OCI-LY7 (cell line): ENCODE data around the gene CLEC4D. TPM values are rescaled to one million over a fixed set of nuclear protein-coding genes. Genes with fewer than 3 reads are reported as not detected.

Source experiments
- BruUV-seq: library from RNA; stranded (reverse); fragments of 400-500 nt; replicated peaks from 2 replicates; lab custom pipeline; 2021; lab: Mats Ljungman, UMichigan
- CTCF ChIA-PET: fragments of 300-600 bp; sonication (Branson Sonifier 250); formaldehyde crosslinking; loops from one replicate; lab custom pipeline; 2022; ENCODE audit warnings: antibody characterized with exemption; ENCODE audit not compliant: unreplicated experiment; lab: Charles Lee
- POLR2A ChIA-PET: fragments of 300-600 bp; sonication (Branson Sonifier 250); formaldehyde crosslinking; loops from one replicate; lab custom pipeline; 2022; ENCODE audit warnings: antibody characterized with exemption; lab: Charles Lee
- DNase-seq: peaks from one replicate; pipeline ENCODE4 v3.0.0-alpha.2; 2015; ENCODE audit warnings: low spot score
- H2AFZ ChIP-seq: fragments of 200-600 bp; sonication (generic), shearing (Covaris generic); 2 replicates; pipeline ENCODE4 v1.6.1; 2014; ENCODE audit warnings: mild to moderate bottlenecking, antibody characterized with exemption, low read length, moderate library complexity
- H3K27ac ChIP-seq: fragments of 200-600 bp; sonication (generic); 2 replicates; pipeline ENCODE4 v1.5.1; 2014; ENCODE audit warnings: mixed run types, low read depth, mild to moderate bottlenecking, moderate library complexity, low read length, inconsistent platforms; ENCODE audit not compliant: poor library complexity, severe bottlenecking
- H3K36me3 ChIP-seq: fragments of 200-600 bp; sonication (generic); 2 replicates; pipeline ENCODE4 v1.6.1; 2014; ENCODE audit warnings: mild to moderate bottlenecking, antibody characterized with exemption, low read length, moderate library complexity, mixed read lengths; ENCODE audit not compliant: insufficient read depth
- H3K4me1 ChIP-seq: fragments of 200-600 bp; sonication (generic); 2 replicates; pipeline ENCODE4 v1.5.1; 2014; ENCODE audit warnings: mild to moderate bottlenecking, low read length; ENCODE audit not compliant: insufficient read depth, poor library complexity, severe bottlenecking
- H3K4me2 ChIP-seq: fragments of 200-600 bp; sonication (generic); 2 replicates; pipeline ENCODE4 v1.6.1; 2014; ENCODE audit warnings: mild to moderate bottlenecking, low read length
- H3K4me3 ChIP-seq: fragments of 200-600 bp; sonication (generic); 2 replicates; pipeline ENCODE4 v1.5.1; 2014; ENCODE audit warnings: mild to moderate bottlenecking, low read depth, low read length; ENCODE audit not compliant: poor library complexity, severe bottlenecking
- H3K79me2 ChIP-seq: fragments of 200-600 bp; sonication (generic); 2 replicates; pipeline ENCODE4 v1.6.1; 2016; ENCODE audit warnings: low read depth, mild to moderate bottlenecking, low read length, moderate library complexity, mixed read lengths; ENCODE audit not compliant: insufficient read depth
- H3K9me2 ChIP-seq: fragments of 200-600 bp; sonication (generic); 2 replicates; pipeline ENCODE4 v1.6.1; 2016; ENCODE audit warnings: mild to moderate bottlenecking, low read length, mixed read lengths; ENCODE audit not compliant: insufficient read depth
- H3K9me3 ChIP-seq: fragments of 200-600 bp; sonication (generic); 2 replicates; pipeline ENCODE4 v1.6.1; 2014; ENCODE audit warnings: mild to moderate bottlenecking, mixed run types, low read length, mixed read lengths
- H4K20me1 ChIP-seq: fragments of 200-600 bp; sonication (generic); 2 replicates; pipeline ENCODE4 v1.6.1; 2014; ENCODE audit warnings: mild to moderate bottlenecking, antibody characterized with exemption, low read length, moderate library complexity, mixed read lengths; ENCODE audit not compliant: insufficient read depth
- EZH2phosphoT487 ChIP-seq: fragments of 200-600 bp; sonication (generic); IDR thresholded peaks from 2 replicates; pipeline ENCODE4 v1.6.1; 2018; ENCODE audit warnings: low read depth, borderline replicate concordance, mild to moderate bottlenecking, mixed run types, antibody characterized with exemption, low read length, moderate library complexity, mixed read lengths
- intact Hi-C: fragments of 100-400 bp; cut with micrococcal nuclease; formaldehyde crosslinking; loops from one replicate; pipeline ENCODE4 v1.10.0; 2022; ENCODE audit not compliant: unreplicated experiment
- total RNA-seq, 2 experiments: library from RNA; depleted of rRNA in 1 of 2; stranded (reverse); fragments of >200 nt in 1 of 2; shearing (Covaris generic) in 1 of 2; gene quantifications; 2 replicates each; pipeline ENCODE4 v1.2.3, GENCODE V29; 2014 to 2022
- TF ChIP-seq, protein P1 (sequence below): fragments of 200-600 bp; sonication (generic); conservative IDR thresholded peaks from 2 replicates; pipeline ENCODE4 v1.5.1; 2014; ENCODE audit warnings: mild to moderate bottlenecking, antibody characterized with exemption, low read length, moderate library complexity, mixed read lengths

The CLEC4D gene
- total RNA-seq, 2 experiments from 2014 or later = not detected

DNA sequence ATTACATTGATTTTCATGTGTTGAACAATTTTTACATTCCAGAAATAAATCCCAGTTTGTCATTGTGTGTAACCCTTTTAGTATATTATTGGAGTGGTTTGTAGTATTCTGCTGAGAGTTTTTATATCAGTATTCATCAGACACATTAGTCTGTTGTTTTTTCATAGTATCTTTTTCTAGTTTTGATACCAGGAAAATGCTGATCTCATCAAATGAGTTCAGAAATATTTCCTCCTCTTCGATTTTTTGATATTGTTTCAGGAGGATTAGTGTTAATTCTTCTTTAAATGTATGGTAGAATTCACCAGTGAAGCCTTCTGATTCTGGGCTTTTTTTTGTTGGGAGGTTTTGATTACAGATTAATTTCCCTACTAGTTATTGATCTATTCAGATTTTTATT, 42.2 kb upstream of the CLEC4D start:
- CTCF ChIA-PET = no interaction called here
- H3K9me2 ChIP-seq = 0 out of 2 replicates have a peak, but pooled peaks cover 3% of the 10 kb centered on the region
- H3K4me2 ChIP-seq = no peak overlapping the region
- H3K9me3 ChIP-seq = no peaks in the 10 kb centered on the region
- H3K4me3 ChIP-seq = no peak overlapping the region
- DNase-seq = no peak
- H3K4me1 ChIP-seq = no peaks in the 10 kb centered on the region
- H3K79me2 ChIP-seq = no peaks in the 10 kb centered on the region
- H2AFZ ChIP-seq = no peak overlapping the region
- no TSS peak for BruUV-seq
- TF ChIP-seq, protein P1, sequence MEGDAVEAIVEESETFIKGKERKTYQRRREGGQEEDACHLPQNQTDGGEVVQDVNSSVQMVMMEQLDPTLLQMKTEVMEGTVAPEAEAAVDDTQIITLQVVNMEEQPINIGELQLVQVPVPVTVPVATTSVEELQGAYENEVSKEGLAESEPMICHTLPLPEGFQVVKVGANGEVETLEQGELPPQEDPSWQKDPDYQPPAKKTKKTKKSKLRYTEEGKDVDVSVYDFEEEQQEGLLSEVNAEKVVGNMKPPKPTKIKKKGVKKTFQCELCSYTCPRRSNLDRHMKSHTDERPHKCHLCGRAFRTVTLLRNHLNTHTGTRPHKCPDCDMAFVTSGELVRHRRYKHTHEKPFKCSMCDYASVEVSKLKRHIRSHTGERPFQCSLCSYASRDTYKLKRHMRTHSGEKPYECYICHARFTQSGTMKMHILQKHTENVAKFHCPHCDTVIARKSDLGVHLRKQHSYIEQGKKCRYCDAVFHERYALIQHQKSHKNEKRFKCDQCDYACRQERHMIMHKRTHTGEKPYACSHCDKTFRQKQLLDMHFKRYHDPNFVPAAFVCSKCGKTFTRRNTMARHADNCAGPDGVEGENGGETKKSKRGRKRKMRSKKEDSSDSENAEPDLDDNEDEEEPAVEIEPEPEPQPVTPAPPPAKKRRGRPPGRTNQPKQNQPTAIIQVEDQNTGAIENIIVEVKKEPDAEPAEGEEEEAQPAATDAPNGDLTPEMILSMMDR = no peak
- no peak for TF ChIP-seq EZH2phosphoT487
- H3K27ac ChIP-seq = no peak overlapping the region
- intact Hi-C loops = no loop called here
- POLR2A ChIA-PET = no interaction called here
- no peaks in the 10 kb centered on the region for H3K36me3 ChIP-seq
- no peaks in the 10 kb centered on the region for H4K20me1 ChIP-seq

- CTCF ChIA-PET = no interaction called here
- Histone ChIP-seq H4K20me1 (no peaks in the 10 kb centered on the region), H3K79me2 (no peaks in the 10 kb centered on the region), H3K9me3 (no peaks in the 10 kb centered on the region), H3K4me3 (no peak overlapping the region), H3K4me2 (no peak overlapping the region), H3K27ac (no peak overlapping the region), H2AFZ (no peak overlapping the region), H3K4me1 (no peaks in the 10 kb centered on the region), H3K9me2 (0 out of 2 replicates have a peak, but pooled peaks cover 3% of the 10 kb centered on the region), H3K36me3 (no peaks in the 10 kb centered on the region)
- no peak for DNase-seq
- POLR2A ChIA-PET = no interaction called here
- intact Hi-C loops = no loop called here
- no TSS peak for BruUV-seq
- TF ChIP-seq EZH2phosphoT487 = no peak
- TF ChIP-seq, protein P1 = no peak
Measured at GRCh38 chr12:8475508-8476203, 37.6 kb upstream of the CLEC4D start.

DNA sequence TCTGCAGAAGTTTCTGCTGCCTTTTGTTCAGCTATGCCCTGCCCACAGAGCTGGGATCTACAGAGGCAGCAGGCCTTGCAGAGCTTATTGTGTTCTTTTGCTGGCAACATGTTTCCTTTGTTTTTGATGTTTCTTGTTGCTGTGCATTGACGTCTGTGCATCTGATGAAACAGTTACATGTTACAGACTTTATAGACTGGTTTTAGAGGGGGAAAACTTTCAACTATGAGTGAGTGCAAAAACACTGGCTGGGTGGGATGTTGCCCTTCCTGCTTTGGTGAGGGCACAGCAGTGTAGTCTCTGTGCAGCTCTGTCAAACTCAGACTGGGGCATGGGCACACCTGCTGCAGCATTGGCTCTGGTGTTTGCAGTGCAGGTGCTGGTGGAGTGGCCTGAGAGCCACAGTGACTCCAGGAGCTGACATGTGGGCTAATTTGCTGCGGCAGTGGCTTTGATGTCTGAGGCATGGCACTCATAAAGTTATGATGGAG, 30.7 kb upstream of the CLEC4D start:
- POLR2A ChIA-PET = no interaction called here
- no peaks in the 10 kb centered on the region for H3K79me2 ChIP-seq
- H3K4me2 ChIP-seq = no peak overlapping the region
- H3K9me3 ChIP-seq = no peaks in the 10 kb centered on the region
- no peaks in the 10 kb centered on the region for H3K4me1 ChIP-seq
- no peak overlapping the region for H3K27ac ChIP-seq
- CTCF ChIA-PET = no interaction called here
- H4K20me1 ChIP-seq = no peaks in the 10 kb centered on the region
- no peak for DNase-seq
- H3K4me3 ChIP-seq = no peak overlapping the region
- no TSS peak for BruUV-seq
- no peaks in the 10 kb centered on the region for H3K9me2 ChIP-seq
- no peak overlapping the region for H2AFZ ChIP-seq
- no peaks in the 10 kb centered on the region for H3K36me3 ChIP-seq
- no peak for TF ChIP-seq EZH2phosphoT487
- TF ChIP-seq, protein P1 = no peak
- intact Hi-C loops = no loop called here
